Liver (tissue), 9 donors: ENCODE data around the gene VEPH1. TPM values are rescaled to one million over a fixed set of nuclear protein-coding genes. Genes with fewer than 3 reads are reported as not detected.

Source experiments
- DNase-seq: peaks from one replicate; pipeline ENCODE4 v3.0.0-alpha.2; 2017; ENCODE audit warnings: low spot score
- H3K27ac ChIP-seq, 2 donors: one replicate each; pipeline ENCODE4 v1.7.0; 2013; ENCODE audit warnings: inconsistent platforms in 2 of 2, low read length in 2 of 2, control low read depth in 1 of 2, low read depth in 1 of 2, mild to moderate bottlenecking in 1 of 2
- H3K27me3 ChIP-seq, 4 donors: one replicate each; pipeline versions ENCODE4 v1.6.1 to v1.7.0; 2013; ENCODE audit warnings: low read length in 3 of 4, inconsistent platforms in 1 of 4, mild to moderate bottlenecking in 1 of 4, moderate library complexity in 1 of 4; ENCODE audit not compliant: control insufficient read depth in 4 of 4, insufficient read depth in 4 of 4
- H3K36me3 ChIP-seq, 4 donors: one replicate each; pipeline versions ENCODE4 v1.6.1 to v1.7.0; 2013; ENCODE audit warnings: low read length in 3 of 4, mild to moderate bottlenecking in 3 of 4, low read depth in 1 of 4, moderate library complexity in 1 of 4; ENCODE audit not compliant: control insufficient read depth in 4 of 4, insufficient read depth in 3 of 4
- H3K4me1 ChIP-seq, 4 donors: one replicate each; pipeline versions ENCODE4 v1.6.1 to v1.7.0; 2013; ENCODE audit warnings: low read length in 3 of 4, mild to moderate bottlenecking in 3 of 4, moderate library complexity in 1 of 4; ENCODE audit not compliant: control insufficient read depth in 4 of 4, insufficient read depth in 4 of 4
- H3K4me3 ChIP-seq, 3 donors: one replicate each; pipeline versions ENCODE4 v1.6.1 to v1.7.0; 2013; ENCODE audit warnings: low read length in 3 of 3, control low read depth in 1 of 3, low read depth in 1 of 3, mild to moderate bottlenecking in 1 of 3
- H3K9ac ChIP-seq, 2 donors: one replicate each; pipeline ENCODE4 v1.7.0; 2013; ENCODE audit warnings: low read length in 2 of 2, mild to moderate bottlenecking in 2 of 2, moderate library complexity in 2 of 2, control low read depth in 1 of 2, low read depth in 1 of 2
- H3K9me3 ChIP-seq, 4 donors: one replicate each; pipeline versions ENCODE4 v1.6.1 to v1.7.0; 2013; ENCODE audit warnings: low read length in 3 of 4; ENCODE audit not compliant: control insufficient read depth in 4 of 4
- CTCF ChIP-seq: fragments of 150-350 bp; IDR thresholded peaks from 2 replicates; pipeline ENCODE4 v1.5.1; 2017; ENCODE audit warnings: improper control_type of control experiment, low read depth, low read length; ENCODE audit not compliant: missing input control
- EGR1 ChIP-seq, 2 donors: IDR thresholded peaks; 2 replicates each; pipeline ENCODE4 v1.6.1; 2016 to 2018; ENCODE audit warnings: antibody characterized with exemption in 2 of 2, low read depth in 2 of 2
- FOXA2 ChIP-seq: IDR thresholded peaks from 2 replicates; pipeline ENCODE4 v1.6.1; 2016; ENCODE audit warnings: antibody characterized with exemption
- HNF4A ChIP-seq, 2 donors: conservative IDR thresholded peaks; 2 replicates each; pipeline ENCODE4 v1.6.1; 2016; ENCODE audit warnings: antibody characterized with exemption in 2 of 2, mild to moderate bottlenecking in 2 of 2
- HNF4G ChIP-seq: IDR thresholded peaks from 2 replicates; pipeline ENCODE4 v1.6.1; 2016; ENCODE audit warnings: antibody characterized with exemption
- JUND ChIP-seq, 2 donors: IDR thresholded peaks; 2 replicates each; pipeline ENCODE4 v1.6.1; 2016; ENCODE audit warnings: antibody characterized with exemption in 2 of 2
- NR2F2 ChIP-seq: IDR thresholded peaks from 2 replicates; pipeline ENCODE4 v1.6.1; 2016; ENCODE audit warnings: antibody characterized with exemption
- RAD21 ChIP-seq, 2 donors: IDR thresholded peaks; 2 replicates each; pipeline ENCODE4 v1.6.1; 2016; ENCODE audit warnings: antibody characterized with exemption in 2 of 2, mild to moderate bottlenecking in 2 of 2
- REST ChIP-seq: IDR thresholded peaks from 2 replicates; pipeline ENCODE4 v1.6.1; 2016; ENCODE audit warnings: antibody characterized with exemption, mild to moderate bottlenecking
- WGBS: extraction: QIAGEN DNeasy Blood & Tissue Kit; methylation state at CpG from one replicate; pipeline ENCODE4 v1.1.7; 2013; 5-methylcytosine and 5-hydroxymethylcytosine counted together
- polyA plus RNA-seq, 2 donors: library from polyadenylated mRNA; stranded (reverse) in 1 of 2; unstranded in 1 of 2; fragments of 200-250 nt in 1 of 2; fragments of >200 nt in 1 of 2; fragmentation: Nextera tagmentation in 1 of 2; extraction: Ambion mirVana in 1 of 2; gene quantifications; one replicate each; pipeline versions ENCODE4 v1.2.1 to v1.2.3, GENCODE V29; 2013 to 2015
- total RNA-seq, 2 donors: library from RNA; depleted of rRNA; stranded (reverse); fragments of >200 nt; gene quantifications; one replicate each; pipeline ENCODE4 v1.2.3, GENCODE V29; 2014
- donor health status: healthy.
- donor health status: healthy.
- donor health status: healthy.
- donor health status: healthy.
- donor health status: healthy.

VEPH1 gene
- total and polyA plus RNA-seq, 4 donors = 0.60 to 3.3 (median 1.2) TPM

DNA sequence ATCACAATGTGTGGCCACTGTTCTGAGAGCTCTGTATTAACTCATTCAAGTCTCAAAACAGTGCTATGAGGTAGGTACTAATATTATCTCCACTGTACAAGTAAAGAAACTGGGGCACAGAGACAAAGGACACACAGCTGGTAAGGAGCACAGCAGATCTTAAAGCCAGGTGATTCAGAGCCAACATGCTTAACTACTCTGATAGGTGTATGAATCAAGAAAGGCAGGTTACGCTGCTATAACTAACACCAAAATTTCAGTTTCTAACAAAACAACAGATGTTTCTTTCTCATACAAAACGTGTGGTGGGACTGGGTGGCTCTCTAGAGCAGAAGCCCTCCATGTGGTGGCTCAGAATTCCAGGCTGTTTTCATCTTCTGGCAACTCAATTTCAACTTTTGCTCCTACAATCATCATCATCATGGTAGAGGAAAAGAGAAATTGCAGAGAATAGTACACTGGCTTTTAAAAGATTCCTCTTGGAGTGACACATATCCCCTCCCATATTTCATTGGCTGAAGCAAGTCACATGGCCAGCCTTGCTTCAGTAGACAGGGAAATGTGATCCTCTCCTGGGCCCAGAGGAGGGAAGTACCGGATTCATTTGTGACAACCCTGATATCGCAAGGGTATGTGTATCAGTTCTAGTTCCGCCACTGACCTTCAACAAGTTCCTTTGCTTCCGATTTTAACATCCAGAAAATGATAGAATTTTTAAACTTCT, 192.7 kb downstream of the VEPH1 start:
- Histone ChIP-seq H3K4me1 (no peaks in the 10 kb centered on the region), H3K4me3 (no peak overlapping the region), H3K9ac (no peak overlapping the region), H3K36me3 (no peaks in the 10 kb centered on the region), H3K9me3 (no peaks in the 10 kb centered on the region), H3K27ac (no peak overlapping the region), H3K27me3 (no peaks in the 10 kb centered on the region)
- TF ChIP-seq RAD21 (IDR thresholded peaks at IDR 0.05) (no peak), REST (no peak), FOXA2 (no peak), HNF4G (no peak), HNF4A (conservative IDR thresholded peaks at IDR 0.05) (no peak), EGR1 (IDR thresholded peaks at IDR 0.05; ENCODE audit: low read depth in 2 of 2) (no peak), CTCF (no peak), JUND (IDR thresholded peaks at IDR 0.05) (no peak)
- WGBS = 82% methylated on average over 6 of the region's 6 CpGs
- no peak for DNase-seq

DNA sequence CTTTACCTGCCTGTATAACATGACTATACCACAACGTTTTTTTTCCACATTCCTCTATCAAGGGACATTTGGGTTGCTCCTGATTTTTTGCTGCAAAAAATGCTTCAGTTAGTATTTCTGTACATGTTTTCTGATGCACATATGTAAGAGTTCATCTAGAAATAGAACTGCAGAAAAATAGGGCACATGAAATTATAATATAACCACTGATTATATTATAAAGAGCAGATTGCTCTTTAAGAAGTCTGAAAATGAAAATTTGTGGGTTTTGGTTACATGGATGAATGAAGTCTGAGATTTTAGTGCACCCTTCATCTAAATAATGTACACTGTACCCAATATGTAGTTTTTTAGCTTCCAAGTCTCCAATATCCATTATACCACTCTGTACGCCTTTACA, 196.7 kb downstream of the VEPH1 start:
- no peaks in the 10 kb centered on the region for H3K27me3 ChIP-seq
- H3K9ac ChIP-seq = no peak overlapping the region
- no peaks in the 10 kb centered on the region for H3K4me1 ChIP-seq
- H3K27ac ChIP-seq = no peak overlapping the region
- H3K36me3 ChIP-seq = no peaks in the 10 kb centered on the region
- no peaks in the 10 kb centered on the region for H3K9me3 ChIP-seq
- no peak for DNase-seq
- 65% methylated on average over 2 of the region's 2 CpGs for WGBS
- TF ChIP-seq CTCF (no peak), NR2F2 (no peak), JUND (IDR thresholded peaks at IDR 0.05) (no peak), HNF4A (conservative IDR thresholded peaks at IDR 0.05) (no peak), REST (no peak)
- H3K4me3 ChIP-seq = no peak overlapping the region
